ENCODE data around the gene MAPKAP1. TPM values are rescaled to one million over a fixed set of nuclear protein-coding genes. Genes with fewer than 3 reads are reported as not detected.

MAPKAP1 gene
- total and polyA plus RNA-seq, 9 of the 15 experiments (the other 6 are each of a cell fraction or from before 2014, with no cell fraction given): 2.6 to 82.1 (median 61.1) TPM

DNA sequence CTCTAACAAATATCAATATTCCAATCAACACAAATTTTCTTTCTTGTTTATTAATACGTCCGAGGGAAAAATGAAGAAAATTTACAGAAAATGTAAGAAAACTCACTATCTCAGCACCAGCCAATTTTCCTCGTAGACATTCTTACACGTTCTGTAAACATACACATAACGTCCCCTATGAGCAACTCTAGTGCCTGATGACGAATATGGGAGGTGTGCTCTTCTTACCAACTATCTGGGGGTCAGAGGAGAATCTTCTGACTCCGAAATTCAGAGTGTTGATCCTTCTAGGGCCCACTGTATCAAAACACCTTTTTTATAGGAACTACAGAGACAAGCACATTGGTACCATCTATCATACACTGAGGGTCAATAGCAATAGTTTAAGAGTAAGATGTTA lies 246.7 kb downstream of the MAPKAP1 start:
- no peak overlapping the region for H2AFZ ChIP-seq (ENCODE audit: low read depth, low read length)
- CTCF ChIA-PET (ENCODE audit: low intra/inter-chr PET ratio): no interaction called here
- intact Hi-C loops (cut with micrococcal nuclease): no loop called here
- in situ Hi-C loops (cut with MboI): no loop called here
- H3K9me3 ChIP-seq (replicated peaks; ENCODE audit: control insufficient read depth, insufficient read depth, low read depth, low read length): peaks cover 18% of the 10 kb centered on the region
- no peaks in the 10 kb centered on the region for H3K4me1 ChIP-seq (replicated peaks in 1 of 2; ENCODE audit: control insufficient read depth in 2 of 2, insufficient read depth in 2 of 2, low read length in 2 of 2)
- H3K9ac ChIP-seq (ENCODE audit: insufficient read depth in 1 of 2, low read depth in 2 of 2, low read length in 2 of 2): no peak overlapping the region
- H3K36me3 ChIP-seq (ENCODE audit: control insufficient read depth, insufficient read depth, low read length): peaks cover 3% of the 10 kb centered on the region; the same call in 2 of the 3 replicates
- H3K9me1 ChIP-seq (ENCODE audit: control insufficient read depth, insufficient read depth, low read length): no peaks in the 10 kb centered on the region
- FAIRE-seq (no peak), DNase-seq (ENCODE audit: extremely low read depth in 1 of 4, low spot score in 3 of 4) (no peak), ATAC-seq (no peak)
- H3K79me2 ChIP-seq (ENCODE audit: control insufficient read depth, insufficient read depth, low read length): no peaks in the 10 kb centered on the region
- BruUV-seq (replicated peaks): no TSS peak
- 81% methylated on average over 7 of the region's 7 CpGs for WGBS (ENCODE audit: insufficient coverage, low coverage, missing lambda C conversion rate)
- TF ChIP-seq HNRNPH1 (optimal IDR thresholded peaks at IDR 0.05; ENCODE audit: low read depth, low read length) (no peak), HIVEP1 (CRISPR knock-in tag; IDR thresholded peaks at IDR 0.05) (no peak), NR1H2 (CRISPR knock-in tag; IDR thresholded peaks at IDR 0.05) (no peak)
- H3K27me3 ChIP-seq (ENCODE audit: control insufficient read depth in 2 of 2, insufficient read depth in 2 of 2, low read length in 2 of 2): no peaks in the 10 kb centered on the region
- H3K4me2 ChIP-seq (ENCODE audit: insufficient read depth, low read length): no peak overlapping the region
- H4K20me1 ChIP-seq (replicated peaks; ENCODE audit: control insufficient read depth, insufficient read depth, low read length): no peaks in the 10 kb centered on the region
- no peak overlapping the region for H3K4me3 ChIP-seq
- no peak overlapping the region for H3K27ac ChIP-seq (ENCODE audit: extremely low read depth, low read depth, low read length)
- POLR2A ChIA-PET: no interaction called here

- TF ChIP-seq SIN3A (IDR thresholded peaks at IDR 0.05; ENCODE audit: borderline replicate concordance in 2 of 2, control insufficient read depth in 1 of 2, low read depth in 2 of 2, low read length in 2 of 2): no peak
- TF ChIP-seq CBX3 (IDR thresholded peaks at IDR 0.05; ENCODE audit: borderline replicate concordance in 1 of 2, low read length in 2 of 2): 0 out of 3 replicates have a peak, but pooled peaks of 1 of the 2 experiments have one; percentile 35
- intact Hi-C loops (cut with micrococcal nuclease) (no loop called here), in situ Hi-C loops (cut with MboI) (no loop called here)
- H3K79me2 ChIP-seq (ENCODE audit: control insufficient read depth, insufficient read depth, low read length): no peaks in the 10 kb centered on the region
- DNase-seq (ENCODE audit: extremely low read depth in 1 of 4, low spot score in 3 of 4) (no peak), ATAC-seq (no peak), FAIRE-seq (no peak)
- no peak overlapping the region for H3K4me2 ChIP-seq (ENCODE audit: insufficient read depth, low read length)
- H4K20me1 ChIP-seq (replicated peaks; ENCODE audit: control insufficient read depth, insufficient read depth, low read length): no peaks in the 10 kb centered on the region
- no peak overlapping the region for H3K4me3 ChIP-seq
- POLR2A ChIA-PET: interaction anchor here (0.8 to 1.7 kb wide), 4 partner anchors 9 to 246 kb away, joined by 3 to 5 read pairs (median 3); no protein-coding TSS in a partner anchor
- H3K27ac ChIP-seq (ENCODE audit: extremely low read depth, low read depth, low read length): no peak overlapping the region
- H2AFZ ChIP-seq (ENCODE audit: low read depth, low read length): no peak overlapping the region
- H3K36me3 ChIP-seq (ENCODE audit: control insufficient read depth, insufficient read depth, low read length): peaks cover 4% of the 10 kb centered on the region; the same call in 2 of the 3 replicates
- H3K9me1 ChIP-seq (ENCODE audit: control insufficient read depth, insufficient read depth, low read length): no peaks in the 10 kb centered on the region
- CTCF ChIA-PET (ENCODE audit: low intra/inter-chr PET ratio): no interaction called here
- BruUV-seq (replicated peaks): no TSS peak
- H3K9me3 ChIP-seq (replicated peaks; ENCODE audit: control insufficient read depth, insufficient read depth, low read depth, low read length): peaks cover 18% of the 10 kb centered on the region
- H3K27me3 ChIP-seq (ENCODE audit: control insufficient read depth in 2 of 2, insufficient read depth in 2 of 2, low read length in 2 of 2): no peaks in the 10 kb centered on the region
- no peaks in the 10 kb centered on the region for H3K4me1 ChIP-seq (replicated peaks in 1 of 2; ENCODE audit: control insufficient read depth in 2 of 2, insufficient read depth in 2 of 2, low read length in 2 of 2)
- WGBS (ENCODE audit: insufficient coverage, low coverage, missing lambda C conversion rate): 100% methylated on average over 1 of the region's 1 CpG
- H3K9ac ChIP-seq (ENCODE audit: insufficient read depth in 1 of 2, low read depth in 2 of 2, low read length in 2 of 2): no peak overlapping the region
These were observed 249.7 kb downstream of the MAPKAP1 start for GRCh38 chr9:125457357-125457756.

All from K562 (cell line).